ENCODE measurements around the gene ARHGAP40.

Gene ARHGAP40

DNA sequence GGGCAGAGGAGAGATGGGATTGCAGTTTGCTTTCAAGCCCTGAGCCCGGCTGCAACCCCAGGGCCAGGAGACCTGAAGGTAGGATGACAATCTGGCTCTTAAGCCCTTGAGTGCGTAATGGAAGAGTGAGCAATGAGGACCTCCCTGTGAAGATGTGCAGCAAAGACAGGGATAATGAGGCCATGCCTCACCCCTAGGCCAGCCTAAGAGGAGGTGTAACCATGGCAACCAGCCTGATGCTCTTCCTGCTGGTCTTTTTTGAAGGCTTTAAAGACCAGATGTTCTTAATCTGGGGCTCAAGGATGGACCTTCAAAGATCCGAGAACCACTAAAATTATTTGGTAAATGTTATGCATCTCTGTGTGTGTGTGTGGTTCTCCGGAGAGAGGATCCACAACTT lies 8.2 kb downstream of the ARHGAP40 start:
- no peaks in the 10 kb centered on the region for H3K4me1 ChIP-seq (ENCODE audit: control insufficient read depth, insufficient read depth, low read length)
- H3K4me3 ChIP-seq (ENCODE audit: low read length), result no peak overlapping the region
- no peak overlapping the region for H3K9ac ChIP-seq (ENCODE audit: low read length)
- H3K27me3 ChIP-seq (ENCODE audit: control insufficient read depth, insufficient read depth, low read length), result peaks cover 6% of the 10 kb centered on the region
- H3K36me3 ChIP-seq (ENCODE audit: control insufficient read depth, insufficient read depth, low read length), result no peaks in the 10 kb centered on the region
- H3K27ac ChIP-seq (ENCODE audit: low read depth, low read length), result no peak overlapping the region

DNA sequence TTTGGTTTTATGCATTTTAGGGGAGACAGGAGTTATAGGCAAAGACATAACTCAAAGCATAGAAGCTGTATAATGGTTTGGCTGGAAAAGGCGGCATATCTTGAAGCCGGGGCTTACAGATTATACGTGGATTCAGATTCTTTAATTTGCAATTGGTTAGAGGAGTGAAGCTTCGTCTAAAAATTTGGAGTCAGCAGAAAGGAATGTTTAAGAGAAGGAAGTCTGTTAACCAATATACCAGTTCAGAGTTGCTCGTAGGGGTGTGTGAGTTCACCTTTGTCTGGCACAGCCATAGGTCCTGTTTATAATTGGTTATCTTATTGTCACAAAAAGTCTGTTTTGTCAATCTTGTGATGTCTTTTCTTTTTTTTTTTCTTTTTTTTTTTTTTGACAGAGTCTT lies 8.9 kb downstream of the ARHGAP40 start:
- Histone ChIP-seq H3K4me1 (ENCODE audit: control insufficient read depth, insufficient read depth, low read length) (no peaks in the 10 kb centered on the region), H3K36me3 (ENCODE audit: control insufficient read depth, insufficient read depth, low read length) (no peaks in the 10 kb centered on the region), H3K9ac (ENCODE audit: low read length) (no peak overlapping the region), H3K27me3 (ENCODE audit: control insufficient read depth, insufficient read depth, low read length) (peaks cover 6% of the 10 kb centered on the region), H3K27ac (ENCODE audit: low read depth, low read length) (no peak overlapping the region), H3K4me3 (ENCODE audit: low read length) (no peak overlapping the region)

DNA sequence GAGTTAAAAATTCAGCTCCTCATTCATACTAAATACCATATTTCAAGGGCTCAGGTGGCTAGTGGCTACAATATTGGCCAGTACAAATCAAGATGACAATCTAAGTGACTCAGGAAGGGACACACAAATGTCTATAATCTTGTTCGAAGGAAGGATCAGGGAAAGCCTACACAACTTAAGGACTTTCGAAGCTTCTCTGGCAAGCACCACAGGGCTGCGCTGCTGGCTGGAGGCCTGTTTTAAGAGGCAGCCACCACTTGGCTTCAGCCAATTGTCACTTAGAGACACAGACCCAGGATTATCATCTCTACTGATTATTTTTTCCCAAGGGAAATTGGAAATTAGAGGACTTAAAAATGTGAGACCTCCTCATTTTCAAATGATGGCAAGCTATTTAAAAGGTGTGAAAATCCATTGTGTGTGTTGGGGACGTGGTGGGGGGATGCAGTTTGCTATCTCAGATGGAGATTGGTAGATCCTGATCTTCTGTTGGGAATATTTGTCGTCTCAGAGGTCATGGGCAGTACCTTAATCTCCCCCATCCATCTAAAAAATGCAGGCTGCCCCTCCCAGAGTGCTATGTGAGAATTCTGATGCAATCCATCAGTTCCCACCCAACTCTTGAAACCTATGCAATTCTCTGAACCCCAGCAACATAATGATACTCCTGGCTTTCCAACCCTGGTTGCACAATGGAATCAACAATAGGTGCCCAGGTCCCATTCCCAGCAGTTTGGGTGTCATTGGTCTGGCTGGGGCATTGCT lies 11.3 kb downstream of the ARHGAP40 start:
- no peak overlapping the region for H3K9ac ChIP-seq (ENCODE audit: low read length)
- no peaks in the 10 kb centered on the region for H3K4me1 ChIP-seq (ENCODE audit: control insufficient read depth, insufficient read depth, low read length)
- H3K27ac ChIP-seq (ENCODE audit: low read depth, low read length), result no peak overlapping the region
- peaks cover 6% of the 10 kb centered on the region for H3K27me3 ChIP-seq (ENCODE audit: control insufficient read depth, insufficient read depth, low read length)
- H3K4me3 ChIP-seq (ENCODE audit: low read length), result no peak overlapping the region
- no peaks in the 10 kb centered on the region for H3K36me3 ChIP-seq (ENCODE audit: control insufficient read depth, insufficient read depth, low read length)

DNA sequence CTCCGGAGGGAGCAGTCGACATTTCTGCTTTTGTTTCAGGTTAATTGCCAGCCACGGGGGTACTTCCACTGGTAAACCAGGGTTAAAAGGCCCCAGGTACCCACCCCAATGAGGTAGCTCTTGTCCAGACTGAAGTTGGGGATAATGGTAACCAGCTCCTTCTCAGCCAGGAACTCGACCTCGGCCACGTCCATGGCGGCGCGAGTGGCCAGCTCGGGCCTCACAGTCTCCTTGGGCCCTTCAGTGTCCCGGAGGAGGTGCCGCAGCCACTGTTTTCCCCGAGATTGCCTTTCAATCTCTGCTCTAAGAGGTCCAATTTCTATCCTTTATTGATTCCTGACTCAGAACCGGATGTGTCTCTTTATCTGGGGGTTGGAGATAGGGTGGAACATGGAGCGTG lies 13.7 kb downstream of the ARHGAP40 start:
- peaks cover 3% of the 10 kb centered on the region for H3K27me3 ChIP-seq (ENCODE audit: control insufficient read depth, insufficient read depth, low read length)
- no peak overlapping the region for H3K27ac ChIP-seq (ENCODE audit: low read depth, low read length)

DNA sequence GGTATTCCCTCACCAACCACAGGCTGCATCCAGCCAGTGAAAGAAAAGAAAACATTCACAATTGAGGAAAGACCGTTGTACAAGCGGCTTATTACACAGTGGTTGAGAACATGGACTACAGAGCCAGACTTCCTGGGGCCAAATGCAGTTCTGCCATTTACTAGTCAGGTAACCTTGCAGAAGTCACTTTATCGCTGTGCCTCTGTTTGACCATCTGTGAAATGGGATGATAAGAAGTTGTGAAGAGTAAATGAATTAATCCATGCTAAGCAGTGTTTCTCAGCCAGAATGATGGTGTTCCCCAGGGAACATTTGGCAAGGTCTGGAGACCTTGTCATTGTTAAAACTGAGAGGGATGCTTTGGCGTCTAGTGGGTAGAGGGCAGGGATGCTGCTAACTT lies 14.8 kb downstream of the ARHGAP40 start:
- peaks cover 3% of the 10 kb centered on the region for H3K27me3 ChIP-seq (ENCODE audit: control insufficient read depth, insufficient read depth, low read length)
- no peak overlapping the region for H3K27ac ChIP-seq (ENCODE audit: low read depth, low read length)
- no peak overlapping the region for H3K9ac ChIP-seq (ENCODE audit: low read length)
- no peak overlapping the region for H3K4me3 ChIP-seq (ENCODE audit: low read length)
- no peaks in the 10 kb centered on the region for H3K36me3 ChIP-seq (ENCODE audit: control insufficient read depth, insufficient read depth, low read length)
- H3K4me1 ChIP-seq (ENCODE audit: control insufficient read depth, insufficient read depth, low read length), result no peaks in the 10 kb centered on the region

More for the DNA sequence above, 13.7 kb downstream of the ARHGAP40 start:
- H3K36me3 ChIP-seq (ENCODE audit: control insufficient read depth, insufficient read depth, low read length), result no peaks in the 10 kb centered on the region
- no peak overlapping the region for H3K9ac ChIP-seq (ENCODE audit: low read length)
- no peaks in the 10 kb centered on the region for H3K4me1 ChIP-seq (ENCODE audit: control insufficient read depth, insufficient read depth, low read length)
- H3K4me3 ChIP-seq (ENCODE audit: low read length), result no peak overlapping the region

DNA sequence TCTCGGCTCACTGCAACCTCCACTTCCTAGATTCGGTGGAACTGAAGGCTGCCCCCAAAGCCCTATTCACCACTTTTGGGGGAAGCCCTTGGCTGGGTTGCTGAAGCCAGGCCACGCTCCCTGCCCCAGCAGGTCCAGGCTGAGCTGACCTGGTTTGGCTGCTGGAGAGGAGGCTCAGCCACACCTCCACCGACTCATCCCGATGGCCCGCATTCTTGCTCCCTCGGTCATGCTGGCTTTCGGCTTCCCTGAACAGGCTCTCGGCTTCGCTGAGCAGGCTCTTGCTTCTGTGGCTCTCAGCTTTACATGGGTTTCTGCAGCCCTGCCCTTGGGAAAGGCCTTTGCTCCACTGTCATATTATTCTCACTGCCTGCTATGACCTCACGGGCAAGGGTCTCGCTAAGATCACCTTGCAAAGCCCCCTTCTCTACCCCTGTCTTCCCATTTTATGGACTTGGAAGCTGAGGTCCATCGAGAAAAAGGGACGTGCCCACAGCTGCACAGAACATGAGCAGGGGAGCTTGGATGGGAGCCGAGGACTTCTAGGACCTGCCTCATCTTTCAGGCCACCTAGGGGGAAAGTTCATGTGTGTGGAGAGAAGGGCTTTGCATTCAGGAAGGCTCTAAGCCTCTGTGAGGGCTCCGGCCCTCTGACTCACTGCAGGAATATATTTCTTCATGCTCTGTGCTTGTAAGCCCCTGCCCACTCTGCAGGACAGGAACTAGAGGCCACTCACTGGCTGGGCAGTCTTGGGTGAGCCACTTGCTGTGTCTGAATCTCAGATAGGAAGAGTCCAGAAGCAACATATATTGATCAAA lies 15.6 kb downstream of the ARHGAP40 start:
- peaks cover 3% of the 10 kb centered on the region for H3K27me3 ChIP-seq (ENCODE audit: control insufficient read depth, insufficient read depth, low read length)
- no peak overlapping the region for H3K27ac ChIP-seq (ENCODE audit: low read depth, low read length)
- no peaks in the 10 kb centered on the region for H3K4me1 ChIP-seq (ENCODE audit: control insufficient read depth, insufficient read depth, low read length)
- H3K9ac ChIP-seq (ENCODE audit: low read length), result no peak overlapping the region
- H3K36me3 ChIP-seq (ENCODE audit: control insufficient read depth, insufficient read depth, low read length), result no peaks in the 10 kb centered on the region
- no peak overlapping the region for H3K4me3 ChIP-seq (ENCODE audit: low read length)

DNA sequence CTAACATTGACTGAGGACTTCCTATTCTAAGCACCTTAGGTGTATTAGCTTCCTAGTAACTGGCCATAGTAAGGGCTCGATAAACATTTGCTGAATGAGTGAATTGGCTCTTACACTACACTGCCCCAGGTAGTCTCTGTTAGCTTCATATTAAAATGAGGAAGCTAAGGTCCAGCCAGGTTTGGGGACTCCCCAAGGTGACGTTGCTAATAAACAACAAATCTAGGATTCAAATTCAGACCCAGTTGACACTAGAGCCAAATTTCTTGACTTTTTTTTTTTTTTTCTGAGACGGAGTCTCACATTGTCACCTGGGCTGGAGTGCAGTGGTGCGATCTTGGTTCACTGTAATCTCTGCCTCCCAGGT lies 16.2 kb downstream of the ARHGAP40 start:
- peaks cover 3% of the 10 kb centered on the region for H3K27me3 ChIP-seq (ENCODE audit: control insufficient read depth, insufficient read depth, low read length)
- H3K27ac ChIP-seq (ENCODE audit: low read depth, low read length), result no peak overlapping the region
- H3K4me3 ChIP-seq (ENCODE audit: low read length), result no peak overlapping the region
- H3K36me3 ChIP-seq (ENCODE audit: control insufficient read depth, insufficient read depth, low read length), result no peaks in the 10 kb centered on the region
- no peaks in the 10 kb centered on the region for H3K4me1 ChIP-seq (ENCODE audit: control insufficient read depth, insufficient read depth, low read length)
- no peak overlapping the region for H3K9ac ChIP-seq (ENCODE audit: low read length)

DNA sequence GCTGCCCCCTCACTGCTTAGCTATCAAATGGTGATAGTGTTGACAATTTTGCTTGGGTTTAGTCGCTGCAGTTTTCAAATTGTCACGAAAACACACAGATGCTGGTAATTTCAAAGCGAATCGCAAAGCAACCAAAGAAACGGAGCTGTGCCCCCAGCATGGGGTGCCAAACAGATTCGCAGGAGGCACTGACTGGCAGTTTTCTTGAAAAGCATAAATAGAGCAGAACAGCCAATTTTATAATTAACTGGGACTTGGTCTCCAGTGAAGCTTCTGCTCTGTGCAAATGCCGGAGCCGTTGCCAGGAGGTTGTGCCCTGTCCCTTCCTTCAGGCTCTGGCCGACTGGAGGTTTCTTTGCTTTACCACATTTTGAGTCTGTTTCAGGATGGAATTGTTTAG lies 18.8 kb downstream of the ARHGAP40 start:
- no peaks in the 10 kb centered on the region for H3K36me3 ChIP-seq (ENCODE audit: control insufficient read depth, insufficient read depth, low read length)
- no peak overlapping the region for H3K27ac ChIP-seq (ENCODE audit: low read depth, low read length)
- peaks cover 3% of the 10 kb centered on the region for H3K27me3 ChIP-seq (ENCODE audit: control insufficient read depth, insufficient read depth, low read length)
- H3K4me3 ChIP-seq (ENCODE audit: low read length), result no peak overlapping the region
- no peak overlapping the region for H3K9ac ChIP-seq (ENCODE audit: low read length)
- no peaks in the 10 kb centered on the region for H3K4me1 ChIP-seq (ENCODE audit: control insufficient read depth, insufficient read depth, low read length)

DNA sequence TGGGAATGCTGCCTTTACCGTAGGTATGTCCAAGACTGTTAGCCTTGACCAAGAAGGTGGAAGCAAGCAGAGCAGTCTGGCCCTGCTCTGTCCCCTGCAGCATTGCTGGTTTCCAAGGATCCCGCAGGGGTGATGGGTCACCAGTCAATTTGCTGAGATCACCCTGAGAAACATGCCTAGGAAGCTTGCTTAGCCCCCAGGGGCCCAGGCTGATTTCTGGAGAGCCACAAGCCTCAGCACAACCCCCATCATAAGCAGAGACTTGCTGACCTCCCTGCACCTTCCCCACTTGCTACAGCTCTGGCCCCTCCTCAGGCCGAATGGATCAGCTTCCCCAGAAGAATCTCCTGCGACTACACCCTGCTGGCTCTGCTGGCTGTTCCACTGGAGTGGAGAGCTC lies 21.5 kb downstream of the ARHGAP40 start:
- Histone ChIP-seq H3K27ac (ENCODE audit: low read depth, low read length) (no peak overlapping the region), H3K27me3 (ENCODE audit: control insufficient read depth, insufficient read depth, low read length) (no peaks in the 10 kb centered on the region), H3K36me3 (ENCODE audit: control insufficient read depth, insufficient read depth, low read length) (no peaks in the 10 kb centered on the region)

DNA sequence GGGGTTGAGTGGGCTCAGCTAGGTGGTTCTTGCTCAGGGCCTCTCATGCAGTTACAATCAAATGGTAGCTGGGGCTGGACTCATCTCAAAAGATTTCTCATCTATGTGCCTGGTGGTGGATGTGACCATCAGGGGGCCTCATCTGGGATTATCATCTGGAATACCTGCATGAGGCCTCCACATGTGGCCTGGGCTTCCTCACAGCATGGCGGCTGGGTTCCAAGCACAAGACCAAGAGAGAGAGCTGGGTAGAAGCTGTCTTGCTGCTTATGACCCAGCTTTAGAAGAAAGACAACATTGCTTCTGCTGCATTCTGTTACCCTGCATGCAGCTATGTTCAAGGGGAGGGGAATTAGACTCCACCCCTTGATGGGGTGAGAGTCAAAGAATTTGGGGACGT lies 22.5 kb downstream of the ARHGAP40 start:
- Histone ChIP-seq H3K27ac (ENCODE audit: low read depth, low read length) (no peak overlapping the region), H3K36me3 (ENCODE audit: control insufficient read depth, insufficient read depth, low read length) (no peaks in the 10 kb centered on the region), H3K4me1 (ENCODE audit: control insufficient read depth, insufficient read depth, low read length) (no peaks in the 10 kb centered on the region), H3K27me3 (ENCODE audit: control insufficient read depth, insufficient read depth, low read length) (no peaks in the 10 kb centered on the region), H3K4me3 (ENCODE audit: low read length) (no peak overlapping the region), H3K9ac (ENCODE audit: low read length) (no peak overlapping the region)

More for the DNA sequence above, 21.5 kb downstream of the ARHGAP40 start:
- Histone ChIP-seq H3K4me3 (ENCODE audit: low read length) (no peak overlapping the region), H3K9ac (ENCODE audit: low read length) (no peak overlapping the region), H3K4me1 (ENCODE audit: control insufficient read depth, insufficient read depth, low read length) (no peaks in the 10 kb centered on the region)

DNA sequence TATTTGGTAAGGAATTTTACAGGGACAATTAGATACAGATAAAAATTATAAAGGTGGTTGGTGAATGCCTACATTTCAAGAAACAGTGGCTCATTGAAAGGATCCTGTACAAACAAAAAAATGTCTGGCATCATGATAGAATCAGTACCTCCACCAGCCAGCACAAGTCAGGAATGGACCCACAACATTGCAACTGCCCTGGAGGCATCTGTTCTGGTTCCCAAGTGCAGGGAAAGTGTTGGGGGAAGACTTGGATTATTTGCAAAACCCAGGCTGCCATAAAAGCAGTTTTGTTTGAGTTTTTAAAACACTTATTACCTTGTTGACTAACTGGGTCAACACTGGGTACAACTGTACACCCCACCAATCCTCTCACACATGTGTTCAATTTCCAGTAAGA lies 24.3 kb downstream of the ARHGAP40 start:
- Histone ChIP-seq H3K4me1 (ENCODE audit: control insufficient read depth, insufficient read depth, low read length) (no peaks in the 10 kb centered on the region), H3K4me3 (ENCODE audit: low read length) (no peak overlapping the region), H3K36me3 (ENCODE audit: control insufficient read depth, insufficient read depth, low read length) (no peaks in the 10 kb centered on the region), H3K27ac (ENCODE audit: low read depth, low read length) (no peak overlapping the region), H3K9ac (ENCODE audit: low read length) (no peak overlapping the region), H3K27me3 (ENCODE audit: control insufficient read depth, insufficient read depth, low read length) (no peaks in the 10 kb centered on the region)

DNA sequence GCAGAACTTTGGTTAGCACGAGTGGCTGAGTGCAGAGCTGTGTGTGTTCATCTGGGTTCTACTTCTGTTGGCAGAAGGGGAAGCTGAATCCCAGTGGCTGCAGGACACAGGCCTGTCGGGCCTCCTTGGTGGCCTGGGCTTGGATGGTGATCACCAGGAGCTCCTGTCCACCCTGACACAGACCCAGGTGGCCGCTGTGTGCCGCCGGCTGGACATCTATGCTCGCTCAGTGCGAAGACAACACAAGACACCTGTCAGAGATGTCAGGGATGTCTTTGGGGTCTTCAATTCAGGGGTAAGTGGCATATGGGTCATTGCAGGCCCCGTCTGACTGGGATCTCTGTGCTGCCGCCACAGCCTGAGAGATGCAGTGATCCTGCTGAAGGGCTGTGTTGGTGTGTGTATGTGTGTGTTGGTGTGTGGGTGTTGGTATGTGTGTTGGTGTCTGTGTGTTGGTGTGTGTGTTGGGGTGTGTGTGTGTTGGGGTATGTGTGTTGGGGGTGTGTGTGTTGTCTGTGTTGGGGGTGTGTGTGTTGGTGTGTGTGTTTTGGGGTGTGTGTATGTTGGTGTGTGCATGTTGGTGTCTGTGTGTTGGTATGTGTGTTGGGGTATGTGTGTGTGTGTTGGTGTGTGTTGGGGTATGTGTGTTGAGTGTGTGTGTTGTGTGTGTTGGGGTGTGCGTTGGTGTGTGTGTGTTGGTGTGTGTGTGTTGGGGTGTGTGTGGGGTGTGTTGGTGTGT lies 25.5 kb downstream of the ARHGAP40 start:
- no peak overlapping the region for H3K27ac ChIP-seq (ENCODE audit: low read depth, low read length)
- no peaks in the 10 kb centered on the region for H3K4me1 ChIP-seq (ENCODE audit: control insufficient read depth, insufficient read depth, low read length)
- H3K9ac ChIP-seq (ENCODE audit: low read length), result no peak overlapping the region
- no peaks in the 10 kb centered on the region for H3K27me3 ChIP-seq (ENCODE audit: control insufficient read depth, insufficient read depth, low read length)
- H3K4me3 ChIP-seq (ENCODE audit: low read length), result no peak overlapping the region
- H3K36me3 ChIP-seq (ENCODE audit: control insufficient read depth, insufficient read depth, low read length), result no peaks in the 10 kb centered on the region

All from rectal smooth muscle tissue (tissue), 1 donor.